ENCODE results near the gene THAP4.

GRCh38 chr2:241668354-241668753, 31.4 kb upstream of the THAP4 start:
- TF ChIP-seq CTCF (conservative IDR thresholded peaks at IDR 0.05; ENCODE audit: low read depth, low read length), result no peak
- no peak for TF ChIP-seq ELK1 (IDR thresholded peaks at IDR 0.05; ENCODE audit: borderline replicate concordance, low read depth, low read length)
- TF ChIP-seq POLR2A (IDR thresholded peaks at IDR 0.05; ENCODE audit: low read depth, low read length), result no peak
- TF ChIP-seq RAD21 (IDR thresholded peaks at IDR 0.05; ENCODE audit: low read length), result no peak
- TF ChIP-seq FOS (IDR thresholded peaks at IDR 0.05; ENCODE audit: low read depth, low read length), result no peak
- no peak for TF ChIP-seq USF2 (IDR thresholded peaks at IDR 0.05; ENCODE audit: low read depth, low read length)
- TF ChIP-seq BHLHE40 (IDR thresholded peaks at IDR 0.05; ENCODE audit: low read depth, low read length), result no peak
- no peak for TF ChIP-seq RCOR1 (IDR thresholded peaks at IDR 0.05; ENCODE audit: insufficient replicate concordance, low read length)
- TF ChIP-seq MXI1 (IDR thresholded peaks at IDR 0.05; ENCODE audit: borderline replicate concordance, low read depth, low read length), result no peak
- TF ChIP-seq SMC3 (IDR thresholded peaks at IDR 0.05; ENCODE audit: low read depth, low read length), result no peak
